Cortex of kidney (tissue), 1 donor: ENCODE measurements around the gene EFHC1.

Experiments used
- DNase-seq: peaks from one replicate; lab custom pipeline; 2025; lab: John Stamatoyannopoulos, UW

Gene EFHC1

GRCh38 chr6:52539607-52540006 is 119.5 kb downstream of the EFHC1 start:
- DNase-seq, result no peak

DNA sequence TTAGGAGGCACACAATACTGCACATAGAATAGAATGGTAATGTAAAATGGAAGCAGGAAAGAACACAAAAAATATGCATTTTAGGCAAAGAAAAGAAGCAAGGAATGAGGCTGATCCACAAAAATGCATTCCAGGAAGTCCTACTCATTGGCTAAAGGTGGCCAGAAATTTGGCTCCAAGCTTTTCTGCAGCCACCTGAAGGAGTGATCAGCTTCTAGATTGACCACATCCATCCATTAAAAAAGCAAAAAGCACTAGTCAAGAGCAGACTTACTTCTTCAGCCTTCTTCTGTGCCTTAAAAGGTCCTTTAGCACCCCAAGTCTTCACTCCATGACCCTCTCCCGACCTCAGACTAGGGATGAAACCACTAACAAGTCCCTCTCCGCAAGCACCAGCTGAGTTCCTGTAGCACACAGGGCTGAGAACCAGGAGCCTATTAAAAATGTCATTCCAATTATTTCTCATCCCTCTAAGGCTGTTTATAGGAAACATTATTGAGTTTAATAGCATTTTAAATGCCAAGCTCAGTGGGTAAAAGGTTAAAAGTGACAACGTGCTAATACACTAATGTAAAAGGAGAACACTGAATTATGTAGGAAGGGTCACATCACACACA is 120.3 kb downstream of the EFHC1 start:
- no peak for DNase-seq

GRCh38 chr6:52541135-52541534 is 121.0 kb downstream of the EFHC1 start:
- DNase-seq, result no peak

- DNase-seq, result no peak
These were observed 123.1 kb downstream of the EFHC1 start for GRCh38 chr6:52543262-52543661.

DNA sequence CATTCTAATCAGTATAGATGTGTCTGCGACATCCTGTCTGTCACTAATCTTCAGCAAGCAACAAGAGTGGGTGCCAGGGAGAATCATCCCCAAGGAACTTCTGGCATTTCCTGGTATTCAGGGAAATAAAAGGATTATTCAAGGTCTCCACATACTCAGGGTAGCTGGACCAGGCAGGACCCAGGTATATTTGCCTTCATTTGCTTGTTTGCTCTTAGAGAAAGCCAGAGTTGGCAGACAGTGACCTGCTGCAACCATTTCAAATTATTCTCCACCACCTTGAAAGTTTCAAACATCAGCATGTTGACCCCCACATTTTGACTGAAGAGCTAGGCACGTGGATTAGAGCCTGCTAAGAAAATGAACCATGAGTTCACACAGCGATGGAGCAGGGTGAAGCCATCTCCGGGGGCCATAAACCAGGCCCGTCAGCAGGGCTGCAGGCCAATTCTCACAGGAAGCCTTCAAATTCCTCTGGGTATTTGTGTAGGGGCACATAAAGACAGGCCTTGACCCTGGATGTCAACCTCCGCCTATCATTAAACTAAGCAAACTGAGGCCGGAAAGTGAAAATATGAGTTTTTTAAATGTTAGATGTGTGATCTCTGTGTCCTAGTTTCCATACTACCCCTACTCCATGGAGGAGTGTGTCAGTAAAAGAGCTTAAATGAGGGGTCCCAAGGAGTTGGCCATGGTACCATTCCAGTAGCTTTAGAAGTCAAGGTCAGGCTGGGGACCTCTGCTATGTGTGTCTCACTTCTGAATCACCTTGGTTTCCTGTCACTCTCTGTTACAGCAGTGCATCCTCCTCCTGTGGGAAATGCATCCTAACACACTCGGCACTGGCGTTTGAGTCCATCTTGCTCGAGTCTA is 123.8 kb downstream of the EFHC1 start:
- no peak for DNase-seq

- DNase-seq, result no peak
These were observed 124.7 kb downstream of the EFHC1 start for GRCh38 chr6:52544602-52545405.

DNA sequence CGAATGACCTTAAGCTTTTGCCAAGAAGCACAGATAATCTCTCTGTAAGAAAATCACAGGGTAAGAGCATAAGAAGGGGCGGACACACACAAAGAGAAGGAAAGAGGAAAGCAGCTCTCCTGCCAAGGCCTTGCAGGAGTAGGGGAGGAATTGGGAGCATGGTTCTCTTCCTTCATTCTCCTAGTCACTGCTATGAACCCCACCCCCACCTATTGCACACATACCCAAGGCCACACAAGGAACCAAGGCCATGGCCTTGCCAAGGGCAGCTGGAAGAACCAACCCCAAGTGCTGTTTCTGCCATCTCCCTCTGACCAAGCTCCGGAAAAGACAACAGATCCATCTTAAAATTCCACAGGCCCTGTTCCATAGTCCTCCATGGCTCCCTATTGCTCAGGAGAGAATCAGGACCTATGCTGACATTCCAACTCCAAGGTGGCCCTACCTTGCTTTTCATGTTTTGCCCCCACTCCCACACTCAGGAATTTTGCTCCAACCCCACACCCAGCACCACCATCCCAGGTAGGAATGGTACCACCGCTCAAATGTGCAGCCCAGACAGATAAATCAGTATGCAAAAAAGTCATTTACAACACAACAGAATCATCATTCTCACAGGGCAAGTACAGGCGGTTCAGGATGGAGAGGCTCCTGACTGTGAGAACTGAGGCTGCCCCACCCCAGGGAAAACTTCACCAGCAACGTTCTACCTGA is 125.4 kb downstream of the EFHC1 start:
- no peak for DNase-seq

DNA sequence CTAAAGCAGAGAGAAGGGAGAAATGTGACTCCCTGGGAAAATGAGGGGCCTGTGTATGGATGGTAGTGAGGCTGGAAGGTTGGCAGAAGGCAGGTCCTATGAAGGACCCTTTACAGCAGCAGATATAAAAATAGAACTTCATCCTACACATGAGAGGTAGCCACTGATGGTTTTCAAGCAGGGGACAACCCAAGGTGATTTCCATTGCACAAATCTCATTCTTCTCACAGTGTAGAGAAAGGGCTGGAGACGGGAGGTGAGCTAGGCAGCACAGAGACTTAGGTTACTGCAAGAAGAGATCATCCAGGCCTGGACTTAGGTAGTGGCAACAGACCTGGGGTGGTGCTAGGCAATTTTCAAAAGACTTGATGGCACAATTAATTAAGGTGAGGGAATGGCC is 126.0 kb downstream of the EFHC1 start:
- no peak for DNase-seq

DNA sequence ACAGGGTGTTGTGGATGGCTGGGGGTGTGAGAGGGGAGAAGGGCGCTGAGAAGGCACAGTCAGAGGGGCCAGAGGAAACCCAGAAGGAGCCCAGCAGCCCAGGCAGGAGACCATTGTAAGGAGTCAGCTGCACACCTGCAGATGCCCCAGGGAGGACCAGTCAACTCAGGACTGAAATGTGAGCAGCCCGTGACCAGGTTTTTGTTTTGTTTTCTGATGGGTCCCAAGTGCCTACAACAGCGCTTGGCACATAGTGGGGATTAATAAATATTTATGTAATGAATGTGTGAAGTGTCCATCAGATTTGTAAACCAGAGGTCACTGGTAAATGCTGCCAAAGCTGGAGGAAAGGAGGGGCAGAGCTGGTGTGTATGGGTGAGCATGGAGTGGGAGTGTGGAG is 126.5 kb downstream of the EFHC1 start:
- no peak for DNase-seq

- DNase-seq, result no peak
These were observed 127.7 kb downstream of the EFHC1 start for GRCh38 chr6:52547647-52548352.

DNA sequence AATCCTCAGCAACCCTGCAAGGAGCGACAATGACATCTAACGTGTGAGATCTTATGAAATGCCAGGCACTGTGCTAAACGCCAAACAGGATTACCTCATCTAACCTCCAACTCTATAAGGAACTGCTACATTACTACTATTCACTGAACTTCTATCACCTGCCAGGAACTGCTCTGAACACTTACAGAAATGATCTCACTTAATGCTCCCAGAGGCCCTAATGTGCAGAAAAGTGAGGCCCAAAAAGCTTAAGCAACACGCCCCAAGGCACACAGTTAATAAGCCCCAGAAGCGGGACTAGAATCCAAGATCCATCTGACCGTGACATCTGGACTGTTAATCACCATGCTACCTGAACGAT is 128.2 kb downstream of the EFHC1 start:
- no peak for DNase-seq

DNA sequence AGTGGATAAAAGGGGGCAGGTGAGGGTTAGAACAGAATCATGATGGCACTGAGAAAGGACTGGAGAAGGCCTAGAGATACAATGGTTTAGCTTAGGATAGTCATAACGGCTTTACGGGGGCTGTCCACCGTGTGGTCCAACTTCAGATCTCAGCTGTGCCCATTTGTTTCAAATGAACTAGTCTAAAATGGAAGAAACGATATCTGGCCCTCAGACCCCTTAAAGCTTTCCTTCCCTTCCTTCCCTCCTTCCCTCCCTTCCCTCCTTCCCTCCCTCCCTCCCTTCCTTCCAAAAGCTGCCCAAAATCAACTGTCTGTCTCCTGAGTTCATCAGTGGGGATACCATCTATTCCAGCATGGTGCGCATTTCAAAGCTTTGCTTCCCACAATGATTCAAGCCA is 128.9 kb downstream of the EFHC1 start:
- DNase-seq, result no peak

GRCh38 chr6:52549428-52549827 is 129.3 kb downstream of the EFHC1 start:
- no peak for DNase-seq

- DNase-seq, result no peak
These were observed 130.0 kb downstream of the EFHC1 start for GRCh38 chr6:52550014-52550575.

DNA sequence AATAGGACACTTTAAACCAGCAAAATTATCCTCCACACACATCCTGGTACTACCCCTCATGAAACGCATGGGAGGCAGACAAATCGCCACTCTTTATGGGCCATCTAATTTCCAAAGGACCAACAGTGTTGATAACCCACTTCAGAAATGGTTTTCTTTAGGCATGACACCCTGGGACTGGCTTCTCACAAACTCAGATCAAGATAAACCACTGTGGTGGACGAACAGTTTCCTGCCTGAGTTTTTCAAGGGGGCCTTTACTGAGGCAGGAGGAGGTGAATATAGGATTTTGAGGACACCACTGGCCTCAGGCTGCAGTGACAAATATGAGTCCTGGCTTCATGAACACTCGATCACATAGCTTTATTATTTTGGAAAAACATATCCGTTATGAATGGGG is 130.7 kb downstream of the EFHC1 start:
- DNase-seq, result no peak

DNA sequence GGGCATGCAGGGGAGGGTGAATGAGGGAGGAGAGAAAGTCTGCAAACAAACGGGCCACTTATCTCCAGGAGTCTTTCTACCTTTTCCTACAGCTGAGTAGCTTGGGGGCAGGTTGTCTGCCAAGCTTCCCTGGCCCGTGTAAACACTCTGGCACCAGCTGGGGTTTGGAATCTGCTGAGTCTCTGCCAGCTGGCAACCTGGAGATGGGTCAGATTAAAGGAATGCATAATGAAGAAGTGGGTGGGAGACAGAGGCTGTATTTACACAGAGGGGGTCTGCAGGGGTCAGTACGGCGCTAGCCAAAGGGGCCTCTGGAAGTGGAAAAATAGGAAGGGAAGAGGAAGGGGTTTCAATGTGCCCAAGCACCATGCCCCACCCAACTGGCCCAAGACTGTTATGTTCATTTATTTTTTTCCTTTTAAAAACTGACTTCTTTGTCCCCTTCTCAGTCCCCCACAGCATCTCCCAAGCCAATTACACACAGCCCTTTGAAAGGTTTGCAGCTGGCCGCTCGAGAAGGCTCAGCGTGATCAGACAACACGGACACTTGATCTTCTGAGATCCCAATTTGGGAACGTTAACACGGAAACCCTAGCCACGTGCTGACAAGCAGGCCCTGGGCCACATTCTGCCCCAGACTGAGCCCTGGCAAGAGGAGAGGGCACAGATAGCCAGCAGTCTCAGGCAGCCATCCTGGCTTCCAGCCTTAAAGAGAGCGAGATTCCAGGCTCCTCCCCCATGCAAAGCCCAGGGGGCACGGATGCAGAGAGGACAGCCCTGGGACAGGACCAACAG is 131.5 kb downstream of the EFHC1 start:
- no peak for DNase-seq

DNA sequence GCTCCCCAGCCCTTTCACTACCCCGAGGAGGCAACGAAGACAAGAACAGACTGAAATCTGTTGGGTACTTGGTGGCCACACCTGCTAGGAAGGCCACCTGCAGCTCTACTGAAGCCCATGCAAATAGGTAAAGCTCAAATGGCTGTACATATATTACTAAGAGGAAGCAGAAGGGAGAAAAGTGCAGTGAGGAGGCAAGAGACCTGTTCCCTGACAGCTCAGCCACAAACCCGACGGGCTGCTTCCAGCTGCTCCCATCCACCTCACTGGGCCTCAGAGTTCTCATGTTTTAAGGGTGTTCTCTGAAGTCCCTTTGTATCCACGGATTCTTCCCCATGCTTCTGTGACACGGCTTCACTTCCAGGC is 132.1 kb downstream of the EFHC1 start:
- DNase-seq, result no peak

DNA sequence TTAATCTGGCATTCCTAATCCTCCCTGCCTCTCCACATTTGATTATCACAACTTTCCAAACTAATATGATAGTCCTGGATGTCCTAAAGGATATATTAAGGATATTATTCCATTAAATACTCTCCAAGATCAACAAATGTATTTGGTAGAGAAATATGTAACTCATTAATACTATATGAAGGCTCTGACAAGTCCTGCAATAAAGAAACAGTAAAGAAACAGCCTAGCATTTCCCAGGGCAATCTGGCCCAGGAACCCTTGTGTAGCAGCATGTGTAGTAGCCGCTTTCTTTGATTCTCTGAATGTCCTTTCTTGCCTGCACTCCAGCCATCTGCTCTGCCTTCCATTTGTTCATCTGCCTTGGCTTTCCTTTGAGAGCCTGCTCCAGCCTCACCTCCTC is 133.0 kb downstream of the EFHC1 start:
- DNase-seq, result no peak

DNA sequence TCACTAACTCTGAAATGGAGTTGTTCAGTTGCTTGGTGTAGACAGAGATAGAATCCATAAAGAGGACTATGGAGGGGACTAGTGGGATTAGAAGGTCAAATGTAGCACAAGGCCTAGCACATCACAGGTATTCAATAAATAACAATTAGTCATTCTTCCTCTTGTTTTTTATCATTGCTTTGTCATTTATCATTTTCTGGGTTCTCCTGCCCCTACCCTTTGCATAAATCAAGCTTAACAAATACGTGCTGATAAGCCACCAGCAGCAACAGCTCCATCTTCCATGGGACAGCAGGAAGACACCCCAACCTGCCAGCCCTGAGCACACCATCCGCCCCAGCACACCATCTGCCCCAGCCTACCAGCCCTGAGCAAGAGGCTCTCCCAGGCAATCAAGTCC is 133.6 kb downstream of the EFHC1 start:
- no peak for DNase-seq

GRCh38 chr6:52554684-52555280 is 134.6 kb downstream of the EFHC1 start:
- DNase-seq, result no peak
